ENCODE results near the gene VAV2. TPM values are rescaled to one million over a fixed set of nuclear protein-coding genes. Genes with fewer than 3 reads are reported as not detected.
"Not testable (repeated sequence)": the region's sequence is repeated elsewhere in the genome, so short reads cannot be mapped to it uniquely, and the experiment has no call there.

VAV2 gene
- total and polyA plus RNA-seq, 2 donors, result 9.8 to 13.7 TPM

DNA sequence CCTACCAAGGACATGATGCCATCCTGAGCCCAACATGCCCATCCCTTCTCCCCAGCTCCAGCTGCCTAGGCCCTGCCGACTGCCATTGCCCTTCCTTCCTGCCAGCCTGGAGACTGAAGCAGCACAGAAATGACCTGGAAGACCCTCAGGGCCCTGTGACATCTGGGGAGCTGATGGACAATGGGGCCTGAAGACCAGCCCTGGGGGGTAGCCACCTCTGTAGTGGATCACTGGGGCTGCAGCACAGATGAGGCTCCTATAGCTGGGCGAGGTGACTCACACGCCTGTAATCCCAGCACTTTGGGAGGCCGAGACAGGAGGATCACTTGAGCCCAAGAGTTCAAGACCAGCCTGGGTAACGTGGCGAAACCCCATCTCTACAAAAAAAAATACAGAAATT lies 86.6 kb downstream of the VAV2 start:
- 99% methylated on average over 6 of the region's 6 CpGs for WGBS
- no peaks in the 10 kb centered on the region for H3K36me3 ChIP-seq (ENCODE audit: insufficient read depth)
- no peaks in the 10 kb centered on the region for H3K4me1 ChIP-seq (ENCODE audit: insufficient read depth)
- no peak for DNase-seq (ENCODE audit: extremely low spot score)
- H3K27ac ChIP-seq (ENCODE audit: low read depth), result no peak overlapping the region
- H3K4me3 ChIP-seq (ENCODE audit: low read depth, low read length), result no peak overlapping the region

DNA sequence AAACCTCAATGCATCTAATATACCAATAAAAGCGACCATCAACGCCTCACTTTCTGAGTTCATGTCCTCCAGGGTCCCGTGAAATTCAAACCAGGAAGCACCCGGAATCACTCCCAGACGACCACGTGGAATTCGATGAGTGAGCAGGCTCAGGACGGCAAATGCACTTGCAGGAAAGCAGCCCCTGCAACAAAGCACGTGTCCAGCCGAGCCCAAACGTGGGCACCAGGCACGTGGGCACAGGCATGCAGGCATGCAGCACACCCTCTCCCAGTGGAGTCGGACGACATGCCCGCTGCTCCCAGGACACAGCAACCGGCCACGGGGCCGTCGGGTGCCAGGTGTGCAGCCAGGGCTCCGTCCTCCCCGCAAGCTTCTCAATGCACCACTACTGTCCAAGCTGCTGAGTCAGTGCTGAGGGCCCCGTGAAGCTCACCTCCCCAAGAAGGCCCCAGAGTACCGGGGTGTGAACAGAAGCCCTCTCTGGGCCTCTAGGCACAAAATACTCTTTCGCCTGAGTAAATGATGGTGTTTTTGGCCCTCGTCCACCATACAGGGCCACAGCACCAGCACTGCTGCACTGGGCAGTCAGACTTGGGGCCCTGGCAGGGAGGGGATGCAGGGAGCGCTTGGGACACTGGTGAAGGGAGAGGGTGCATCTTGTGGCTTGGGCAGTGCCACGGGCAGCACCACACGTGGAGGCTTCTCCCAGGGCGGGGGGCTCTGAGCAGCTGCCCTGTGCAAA lies 87.6 kb downstream of the VAV2 start:
- H3K36me3 ChIP-seq (ENCODE audit: insufficient read depth), result no peaks in the 10 kb centered on the region
- DNase-seq (ENCODE audit: extremely low spot score), result no peak
- 69% methylated on average over 29 of the region's 29 CpGs for WGBS
- H3K4me3 ChIP-seq (ENCODE audit: low read depth, low read length), result no peak overlapping the region
- H3K27ac ChIP-seq (ENCODE audit: low read depth), result no peak overlapping the region
- no peaks in the 10 kb centered on the region for H3K4me1 ChIP-seq (ENCODE audit: insufficient read depth)

DNA sequence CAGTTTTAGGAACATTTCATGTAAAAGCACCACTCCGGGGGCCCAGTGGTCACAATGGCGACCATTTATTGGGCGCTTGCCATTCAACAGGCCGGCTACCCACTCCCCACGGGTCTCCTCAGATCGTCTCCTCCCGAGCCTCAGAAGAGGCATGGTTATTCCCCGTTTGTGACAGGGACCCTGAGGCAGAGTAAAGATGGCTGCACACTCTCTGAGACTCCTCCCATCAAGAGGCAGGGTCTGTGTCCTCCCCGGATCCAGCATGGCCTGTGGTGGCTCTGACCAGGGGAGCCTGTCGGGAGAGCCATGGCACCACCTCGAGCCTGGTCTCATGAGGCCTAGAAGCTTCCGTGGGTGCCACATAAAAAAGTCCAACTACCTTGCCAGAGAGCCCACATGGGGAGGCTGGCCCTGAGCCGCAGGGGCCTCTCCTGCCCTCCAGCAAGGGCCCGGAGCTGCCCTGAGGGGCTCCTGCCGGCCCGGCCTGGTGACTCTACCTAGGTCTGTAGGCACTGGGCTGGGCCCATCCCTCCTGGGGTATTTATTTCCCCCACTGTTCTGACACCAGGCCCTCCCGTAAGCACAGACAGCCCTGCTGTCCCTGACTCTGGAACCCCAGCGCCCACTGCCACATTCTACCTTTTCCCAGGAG lies 90.8 kb downstream of the VAV2 start:
- Histone ChIP-seq H3K36me3 (ENCODE audit: insufficient read depth) (no peaks in the 10 kb centered on the region), H3K4me3 (ENCODE audit: low read depth, low read length) (no peak overlapping the region), H3K4me1 (ENCODE audit: insufficient read depth) (no peaks in the 10 kb centered on the region), H3K27ac (ENCODE audit: low read depth) (no peak overlapping the region)
- 85% methylated on average over 18 of the region's 18 CpGs for WGBS
- DNase-seq (ENCODE audit: extremely low spot score), result no peak

DNA sequence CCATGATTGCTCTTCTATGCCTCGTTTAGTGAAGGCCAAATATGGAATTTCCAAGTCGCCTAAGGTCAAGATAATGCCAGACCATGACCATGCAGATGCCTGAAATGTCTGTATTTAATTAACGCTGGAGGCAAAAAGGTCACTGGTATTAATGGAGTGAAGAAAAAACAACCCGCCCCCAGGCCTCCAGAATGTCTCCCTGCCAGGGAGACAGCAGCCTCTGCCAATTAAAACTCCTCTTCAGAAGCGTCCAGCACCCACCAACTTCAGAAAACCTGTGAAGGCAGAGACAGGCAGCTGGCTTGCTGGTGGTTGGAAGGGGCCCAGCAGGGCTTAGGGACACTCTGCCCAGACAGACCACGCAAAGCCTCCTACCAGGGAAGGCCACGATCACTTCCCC lies 94.4 kb downstream of the VAV2 start:
- H3K27ac ChIP-seq (ENCODE audit: low read depth), result no peak overlapping the region
- DNase-seq (ENCODE audit: extremely low spot score), result no peak
- no peaks in the 10 kb centered on the region for H3K4me1 ChIP-seq (ENCODE audit: insufficient read depth)
- H3K36me3 ChIP-seq (ENCODE audit: insufficient read depth), result no peaks in the 10 kb centered on the region
- H3K4me3 ChIP-seq (ENCODE audit: low read depth, low read length), result no peak overlapping the region
- WGBS, result 60% methylated on average over 7 of the region's 7 CpGs

DNA sequence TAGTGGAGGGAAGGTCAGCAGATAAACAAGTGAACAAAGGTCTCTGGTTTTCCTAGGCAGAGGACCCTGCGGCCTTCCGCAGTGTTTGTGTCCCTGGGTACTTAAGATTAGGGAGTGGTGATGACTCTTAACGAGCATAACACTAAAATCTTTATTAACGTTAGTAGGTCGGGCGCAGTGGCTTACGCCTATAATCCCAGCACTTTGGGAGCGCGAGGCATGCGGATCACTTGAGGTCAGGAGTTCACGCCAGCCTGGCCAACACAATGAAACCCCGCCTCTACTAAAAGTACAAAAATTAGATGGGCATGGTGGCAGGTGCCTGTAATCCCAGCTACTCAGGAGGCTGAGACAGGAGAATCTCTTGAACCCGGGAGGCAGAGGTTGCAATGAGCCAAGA lies 96.1 kb downstream of the VAV2 start:
- not testable (repeated sequence) for H3K4me3 ChIP-seq (ENCODE audit: low read depth, low read length); DNase-seq (ENCODE audit: extremely low spot score); H3K36me3 ChIP-seq (ENCODE audit: insufficient read depth); H3K27ac ChIP-seq (ENCODE audit: low read depth); H3K4me1 ChIP-seq (ENCODE audit: insufficient read depth)
- 90% methylated on average over 13 of the region's 13 CpGs for WGBS

DNA sequence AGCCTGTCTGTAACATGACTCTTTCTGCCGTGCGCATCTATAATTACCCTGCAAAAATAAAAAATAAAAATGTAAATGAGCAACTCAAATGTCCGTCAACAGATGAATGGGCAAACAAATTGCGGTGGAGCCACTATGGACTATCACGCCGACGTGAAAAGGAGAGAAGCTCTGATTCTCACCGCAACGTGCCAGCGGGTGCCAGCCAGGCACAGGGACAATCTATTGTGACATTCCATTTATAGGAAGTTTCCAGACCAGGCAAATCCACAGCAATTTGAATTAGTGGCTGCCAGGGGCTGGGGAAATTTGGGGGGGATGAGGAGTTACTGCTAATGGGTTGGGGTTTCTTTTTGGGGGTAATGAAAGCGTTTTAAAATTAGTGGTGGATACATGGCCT lies 96.8 kb downstream of the VAV2 start:
- Histone ChIP-seq H3K4me1 (ENCODE audit: insufficient read depth) (no peaks in the 10 kb centered on the region), H3K27ac (ENCODE audit: low read depth) (no peak overlapping the region), H3K36me3 (ENCODE audit: insufficient read depth) (no peaks in the 10 kb centered on the region), H3K4me3 (ENCODE audit: low read depth, low read length) (no peak overlapping the region)
- WGBS, result 89% methylated on average over 11 of the region's 11 CpGs
- DNase-seq (ENCODE audit: extremely low spot score), result no peak

DNA sequence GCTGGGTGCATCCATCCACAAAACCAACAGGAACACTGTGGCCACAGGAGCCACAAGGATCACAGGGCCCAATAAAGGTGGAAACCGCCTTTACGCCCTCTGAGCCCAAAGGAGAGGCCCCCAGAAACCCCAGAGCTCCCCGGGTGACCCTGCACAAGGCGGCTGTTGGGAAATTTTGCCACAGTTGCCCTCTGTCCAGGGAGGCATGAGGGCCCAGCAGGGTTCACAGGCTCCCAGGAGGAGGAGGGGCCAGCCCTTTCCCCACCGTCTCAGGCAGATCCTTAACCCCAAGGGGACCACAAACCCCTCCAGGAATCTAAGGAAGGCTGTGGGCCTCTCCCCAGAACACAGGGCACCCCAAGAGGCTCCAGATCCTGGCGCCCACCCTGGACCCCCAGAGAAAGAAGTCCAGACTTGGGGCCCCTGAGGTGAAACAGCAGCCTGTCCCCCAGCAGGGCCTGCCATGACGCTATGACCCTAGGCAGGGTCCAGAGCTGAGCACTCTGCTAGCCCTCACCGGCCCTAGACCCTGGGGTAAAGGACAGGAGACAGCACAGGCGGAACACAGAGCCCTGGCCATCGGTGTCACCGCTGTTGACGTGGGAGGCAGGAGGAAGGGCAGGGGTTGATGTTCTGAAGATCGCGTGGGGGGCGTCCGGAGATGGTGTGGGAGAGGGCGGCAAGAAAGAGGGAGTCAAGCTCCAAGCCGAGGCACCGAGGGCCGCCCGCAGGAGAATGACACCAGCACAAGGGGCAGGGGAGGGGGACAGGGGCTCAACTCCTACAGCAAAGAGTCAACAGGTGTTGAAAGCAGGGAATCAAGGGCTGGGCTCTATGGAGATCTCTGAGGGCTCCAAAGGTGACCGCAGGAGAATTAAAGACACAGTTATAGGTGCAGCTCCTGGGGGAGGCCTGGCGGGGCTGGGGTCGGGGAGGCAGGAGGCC lies 97.5 kb downstream of the VAV2 start:
- no peaks in the 10 kb centered on the region for H3K36me3 ChIP-seq (ENCODE audit: insufficient read depth)
- DNase-seq (ENCODE audit: extremely low spot score), result no peak
- H3K4me1 ChIP-seq (ENCODE audit: insufficient read depth), result no peaks in the 10 kb centered on the region
- no peak overlapping the region for H3K4me3 ChIP-seq (ENCODE audit: low read depth, low read length)
- no peak overlapping the region for H3K27ac ChIP-seq (ENCODE audit: low read depth)
- WGBS, result 95% methylated on average over 24 of the region's 24 CpGs

DNA sequence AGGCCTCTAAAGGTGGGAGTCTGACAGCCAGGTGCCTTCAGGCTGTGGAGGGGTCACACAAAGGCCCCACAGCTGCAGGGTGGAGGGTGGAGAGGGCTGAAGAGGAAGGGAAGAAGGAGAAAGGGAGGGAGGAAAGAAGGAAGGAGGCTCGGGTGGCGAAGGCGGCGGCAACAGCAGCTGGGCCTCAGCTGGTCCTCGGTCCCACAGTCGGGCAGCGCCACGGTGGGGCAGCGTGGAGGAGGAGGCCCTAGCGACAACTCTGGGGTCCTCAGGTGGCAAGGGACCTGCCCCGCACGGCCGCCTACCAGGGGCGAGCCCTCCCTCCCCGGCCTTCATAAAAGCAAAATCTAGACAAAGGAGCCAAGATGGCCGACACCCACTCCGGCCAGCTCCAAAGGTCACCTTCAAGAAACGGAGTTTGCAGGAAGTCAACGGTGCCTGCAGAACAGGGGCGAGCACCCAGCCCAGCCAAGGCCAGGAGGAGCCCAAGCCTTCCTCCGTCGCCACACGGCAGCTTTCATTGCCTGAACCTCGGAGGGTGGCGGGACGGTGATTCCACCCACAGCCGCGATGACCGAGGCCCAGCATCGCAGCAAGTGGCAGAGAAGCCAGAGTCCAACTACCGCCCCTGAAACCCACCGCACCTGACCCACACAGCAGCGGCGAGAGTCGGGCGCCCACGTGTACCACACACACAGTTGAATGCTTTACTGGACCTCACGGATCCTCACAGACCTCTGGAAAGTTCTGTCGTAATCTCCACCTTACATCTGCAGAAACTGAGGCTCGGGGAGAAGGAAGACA lies 98.7 kb downstream of the VAV2 start:
- no peak for DNase-seq (ENCODE audit: extremely low spot score)
- H3K36me3 ChIP-seq (ENCODE audit: insufficient read depth), result no peaks in the 10 kb centered on the region
- WGBS, result 93% methylated on average over 40 of the region's 40 CpGs
- H3K4me1 ChIP-seq (ENCODE audit: insufficient read depth), result no peaks in the 10 kb centered on the region
- H3K27ac ChIP-seq (ENCODE audit: low read depth), result no peak overlapping the region
- H3K4me3 ChIP-seq (ENCODE audit: low read depth, low read length), result no peak overlapping the region

DNA sequence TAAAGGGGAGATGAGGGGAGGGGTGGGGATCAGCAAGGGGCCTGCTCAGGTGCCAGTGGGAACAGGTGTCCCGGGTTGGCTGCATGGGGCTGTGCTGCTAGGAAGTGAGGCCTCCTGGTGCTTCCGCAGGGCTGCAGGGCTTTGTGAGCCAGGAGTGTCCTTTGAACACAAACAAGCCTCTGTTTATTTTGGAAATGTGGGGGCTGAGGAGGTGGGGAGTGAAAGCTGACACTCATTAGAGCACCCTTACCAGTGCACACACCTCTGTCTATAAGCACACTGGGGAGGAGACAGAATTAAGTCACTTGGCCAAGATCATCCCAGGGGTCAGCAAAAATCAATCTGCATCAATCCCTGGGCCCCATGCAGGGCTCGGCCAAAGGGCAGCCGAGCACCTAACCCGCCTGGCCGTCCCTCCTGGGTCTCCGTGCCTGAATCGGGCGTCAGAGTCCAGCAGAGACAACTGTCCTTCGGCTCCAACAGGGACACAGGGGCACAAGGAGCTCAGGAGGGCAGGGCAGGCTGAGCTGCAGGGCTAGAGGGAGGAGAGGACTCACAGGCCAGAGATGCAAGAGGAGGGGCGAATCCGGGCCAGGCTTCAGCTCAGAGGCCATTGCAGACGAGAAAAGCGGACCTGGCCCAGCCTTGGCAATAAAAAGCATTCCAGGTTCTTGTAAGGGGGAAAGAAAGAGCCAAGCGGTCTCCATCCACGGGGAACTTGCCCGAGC lies 99.8 kb downstream of the VAV2 start:
- no peak overlapping the region for H3K4me3 ChIP-seq (ENCODE audit: low read depth, low read length)
- 72% methylated on average over 17 of the region's 17 CpGs for WGBS

DNA sequence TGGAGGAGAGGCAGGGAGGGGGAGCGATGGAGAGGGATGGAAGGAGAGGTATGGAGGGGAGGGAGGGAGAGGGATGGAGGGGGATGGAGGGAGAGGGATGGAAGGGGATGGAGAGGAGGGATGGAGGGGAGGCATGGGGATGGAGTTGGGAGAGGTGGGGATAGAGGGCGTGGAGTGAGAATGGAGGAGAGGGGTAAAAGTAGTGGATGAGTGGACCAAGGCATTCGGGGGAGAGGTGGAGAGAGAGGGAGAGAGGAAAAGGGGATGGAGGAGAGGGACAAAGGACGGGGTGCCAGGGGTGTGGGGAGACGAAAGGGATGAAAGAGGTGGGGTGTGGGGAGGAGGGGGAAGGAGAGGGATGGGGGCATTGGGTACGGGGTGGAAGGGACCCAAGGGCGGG lies 100.4 kb downstream of the VAV2 start:
- Histone ChIP-seq H3K4me1 (ENCODE audit: insufficient read depth) (no peaks in the 10 kb centered on the region), H3K27ac (ENCODE audit: low read depth) (no peak overlapping the region), H3K36me3 (ENCODE audit: insufficient read depth) (no peaks in the 10 kb centered on the region), H3K4me3 (ENCODE audit: low read depth, low read length) (no peak overlapping the region)
- DNase-seq (ENCODE audit: extremely low spot score), result no peak
- WGBS, result 92% methylated on average over 7 of the region's 7 CpGs

More for the DNA sequence above, 99.8 kb downstream of the VAV2 start:
- Histone ChIP-seq H3K36me3 (ENCODE audit: insufficient read depth) (no peaks in the 10 kb centered on the region), H3K27ac (ENCODE audit: low read depth) (no peak overlapping the region), H3K4me1 (ENCODE audit: insufficient read depth) (no peaks in the 10 kb centered on the region)
- DNase-seq (ENCODE audit: extremely low spot score), result no peak

DNA sequence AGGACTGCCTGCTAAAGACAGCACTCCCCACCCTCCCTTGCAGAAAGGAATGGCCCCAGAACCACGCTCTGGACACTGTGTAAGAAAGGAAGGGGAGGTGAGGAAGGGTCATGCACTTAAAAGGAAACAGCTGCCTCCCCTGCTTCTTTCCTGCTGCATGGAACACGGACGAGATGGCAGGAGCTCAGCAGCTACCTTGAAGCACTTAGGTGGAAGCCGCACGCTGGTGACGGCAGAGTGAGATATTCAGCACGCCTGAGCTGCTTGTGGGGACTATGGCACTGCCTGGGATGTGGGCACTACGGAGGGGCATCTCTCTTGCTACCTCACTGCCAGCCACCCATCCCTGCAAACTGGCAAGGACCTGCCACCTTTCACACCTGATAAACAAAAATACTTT lies 101.5 kb downstream of the VAV2 start:
- H3K4me1 ChIP-seq (ENCODE audit: insufficient read depth), result no peaks in the 10 kb centered on the region
- no peak overlapping the region for H3K27ac ChIP-seq (ENCODE audit: low read depth)
- H3K4me3 ChIP-seq (ENCODE audit: low read depth, low read length), result no peak overlapping the region
- no peak for DNase-seq (ENCODE audit: extremely low spot score)
- WGBS, result 96% methylated on average over 8 of the region's 8 CpGs
- no peaks in the 10 kb centered on the region for H3K36me3 ChIP-seq (ENCODE audit: insufficient read depth)

DNA sequence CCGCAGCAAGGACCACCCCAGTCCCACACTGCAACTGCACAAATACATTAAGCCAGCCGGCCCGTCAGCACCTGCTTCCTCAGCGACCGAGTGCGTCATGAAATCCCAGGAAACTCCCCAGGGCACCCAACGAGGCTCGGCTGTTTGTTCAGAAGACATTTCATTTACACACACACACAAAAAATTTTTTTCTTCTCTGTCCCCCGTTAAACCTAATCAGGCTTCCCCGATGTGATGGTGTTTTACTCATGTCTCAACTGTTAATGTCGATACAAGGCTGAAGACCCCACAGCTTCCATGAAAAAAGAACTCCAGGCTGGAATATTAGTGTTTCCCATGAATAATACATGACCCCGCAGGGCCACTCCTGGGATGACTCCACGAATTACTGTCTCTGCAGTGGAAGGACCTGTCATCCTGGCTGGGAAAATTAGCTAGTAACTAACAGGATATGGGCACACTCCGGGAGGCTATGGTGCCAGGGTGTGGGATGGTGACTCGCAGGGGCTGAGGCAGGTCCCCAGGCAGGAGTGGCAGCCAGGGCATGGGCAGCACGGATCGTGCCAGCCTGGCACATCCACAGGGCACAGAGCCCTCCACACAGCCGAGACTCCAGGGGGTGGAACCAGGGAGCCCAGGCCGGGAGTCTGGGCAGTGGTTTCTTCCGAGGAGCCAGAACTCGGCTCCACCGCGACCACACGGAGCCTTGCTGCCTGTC lies 102.4 kb downstream of the VAV2 start:
- Histone ChIP-seq H3K27ac (ENCODE audit: low read depth) (no peak overlapping the region), H3K4me1 (ENCODE audit: insufficient read depth) (no peaks in the 10 kb centered on the region), H3K36me3 (ENCODE audit: insufficient read depth) (no peaks in the 10 kb centered on the region), H3K4me3 (ENCODE audit: low read depth, low read length) (no peak overlapping the region)
- DNase-seq (ENCODE audit: extremely low spot score), result no peak
- WGBS, result 86% methylated on average over 24 of the region's 24 CpGs

Data from urinary bladder (tissue), 4 donors.